Fibroblast of peridontal ligament (primary cell): ENCODE measurements around the gene CHERP.
"Not testable (repeated sequence)": the region's sequence is repeated elsewhere in the genome, so short reads cannot be mapped to it uniquely, and the experiment has no call there.

Experiments used
- DNase-seq: peaks from one replicate; pipeline ENCODE4 v3.0.0-alpha.2; 2010; ENCODE audit errors: extremely low read depth

The CHERP gene

DNA sequence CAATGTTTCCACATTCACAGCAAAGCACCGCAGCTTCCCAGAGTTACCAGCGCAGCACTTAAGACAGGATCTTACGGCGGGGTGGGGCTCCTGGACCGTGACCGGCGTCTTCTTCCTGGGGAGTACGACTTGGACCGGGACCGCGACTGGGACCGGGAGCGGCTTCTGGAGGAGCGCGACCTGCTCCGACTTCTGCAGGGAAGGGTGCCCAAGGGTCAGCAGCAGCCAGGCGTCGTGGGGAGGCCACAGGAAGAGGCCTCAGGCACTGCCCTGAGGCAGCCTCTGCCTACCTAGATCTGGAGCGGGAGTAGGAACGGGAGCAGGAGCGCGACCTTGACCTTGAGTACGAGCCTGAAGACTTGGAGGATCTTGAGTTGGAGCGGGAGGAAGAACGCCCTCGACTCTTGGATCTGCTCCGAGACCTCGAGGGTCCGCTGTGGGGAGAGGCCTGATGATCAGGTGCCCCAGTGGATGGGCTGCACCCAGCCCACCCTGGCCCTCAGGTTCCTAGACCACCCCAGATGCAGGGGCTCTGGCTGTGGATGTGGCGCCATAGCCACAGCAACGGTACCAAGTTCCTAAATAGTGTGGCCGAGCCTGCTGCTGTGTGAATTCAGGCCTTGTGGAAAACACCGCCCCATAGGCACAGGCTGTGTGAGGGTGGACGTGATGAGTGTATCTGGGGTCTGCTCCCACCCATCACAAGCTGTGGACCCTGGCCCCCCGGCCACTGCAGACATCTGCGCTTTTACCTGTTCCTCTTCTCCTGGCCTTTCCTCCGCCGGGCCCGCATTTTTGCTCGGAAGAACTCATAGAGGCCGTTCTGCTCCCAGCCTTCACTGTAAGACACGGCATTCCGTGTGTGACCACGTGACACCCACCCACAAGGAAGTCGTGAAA is 21.9 kb downstream of the CHERP start:
- DNase-seq: no peak

DNA sequence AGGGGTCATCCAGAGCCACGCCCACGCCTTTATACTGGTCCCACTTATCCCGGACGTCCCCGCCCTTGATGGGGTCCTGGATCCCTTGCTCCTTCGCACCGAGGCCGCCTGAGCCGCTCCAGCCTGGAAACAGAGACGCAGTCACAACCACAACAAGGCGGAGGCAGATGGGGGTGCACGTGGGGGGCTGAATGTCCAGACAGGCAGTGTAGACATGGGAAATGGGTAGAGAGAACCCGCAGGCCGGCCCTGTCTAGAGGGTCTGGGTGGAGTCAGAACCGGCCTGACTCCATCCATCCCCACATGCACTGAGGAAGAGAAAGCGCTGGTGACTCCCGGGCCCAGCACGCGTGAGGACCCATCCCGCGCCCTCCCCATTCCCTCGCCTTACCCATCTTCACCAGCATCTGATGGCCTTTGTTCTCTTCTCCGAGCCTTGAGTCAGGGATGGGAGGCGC is 23.0 kb downstream of the CHERP start:
- DNase-seq: no peak

DNA sequence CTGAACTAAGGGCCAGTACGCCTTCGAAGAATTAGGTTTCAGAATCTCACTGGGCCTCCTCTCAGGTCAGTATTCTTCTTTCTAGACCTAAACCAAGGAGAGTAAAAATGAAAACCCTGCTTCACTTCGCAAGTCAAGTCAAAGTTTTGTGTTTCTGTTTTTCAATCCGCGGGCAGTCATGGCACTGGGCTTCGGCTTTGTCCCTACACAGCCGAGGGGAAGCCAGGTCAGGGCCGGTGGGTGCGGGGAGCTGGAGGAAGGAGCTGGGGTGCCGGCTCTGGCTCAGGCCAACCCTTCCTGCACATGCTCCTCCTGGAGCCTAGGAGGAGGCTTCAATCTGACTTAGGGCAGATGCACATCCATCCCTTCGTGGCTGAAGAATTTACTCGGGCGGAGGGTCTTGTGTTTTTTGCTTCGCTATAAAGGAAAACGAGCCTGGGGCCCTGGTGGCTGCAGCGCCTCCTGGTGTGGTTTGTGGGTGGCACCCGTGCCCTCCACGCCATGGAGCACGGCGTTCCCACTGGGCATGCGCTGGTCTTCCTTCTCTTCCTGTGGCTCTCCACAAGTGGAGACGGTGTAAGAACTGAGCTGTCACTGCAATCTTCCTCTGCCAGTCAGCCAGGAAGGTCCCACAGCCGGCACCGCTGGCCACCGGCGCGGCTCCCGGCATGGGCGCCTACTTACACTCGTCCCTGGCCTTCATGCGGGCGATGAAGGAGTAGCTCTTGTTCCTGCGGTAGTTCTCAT is 23.6 kb downstream of the CHERP start:
- no peak for DNase-seq

GRCh38 chr19:16518061-16518460 is 24.2 kb downstream of the CHERP start:
- no peak for DNase-seq

DNA sequence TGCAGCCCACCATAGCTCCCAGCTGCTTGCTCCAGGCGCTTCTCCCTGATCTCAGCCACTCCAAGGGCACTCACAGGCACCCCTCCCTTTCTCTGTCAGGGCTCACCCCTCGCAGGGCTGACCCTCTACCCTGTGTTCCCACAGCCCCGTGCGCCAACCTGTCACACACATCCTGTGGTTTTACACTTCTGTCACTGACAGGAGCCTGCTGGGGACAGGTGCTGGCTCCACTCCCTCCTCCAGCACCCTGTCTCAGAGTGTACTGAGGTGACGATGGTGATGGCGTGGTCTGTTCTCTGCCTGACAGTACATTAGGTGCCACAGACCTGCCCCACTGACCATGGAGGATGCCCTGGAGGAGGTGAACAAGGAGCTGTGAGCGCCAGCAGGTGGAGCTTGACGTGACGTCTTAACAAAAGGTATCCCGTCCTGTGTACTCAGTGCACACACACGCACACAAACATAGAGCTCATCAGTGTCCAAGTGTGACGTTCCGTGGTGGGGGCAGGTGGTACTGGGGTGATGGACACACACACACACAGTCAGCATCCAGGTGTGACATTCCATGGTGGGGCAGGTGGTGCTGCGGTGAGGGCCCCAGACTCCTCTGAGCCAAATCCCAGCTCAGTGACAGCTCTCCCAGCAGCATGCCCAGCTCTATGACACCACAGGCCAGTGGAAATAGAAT is 25.2 kb downstream of the CHERP start:
- DNase-seq: no peak

- no peak for DNase-seq
These were observed 25.9 kb downstream of the CHERP start for GRCh38 chr19:16516381-16516780.

GRCh38 chr19:16514383-16515019 is 27.7 kb downstream of the CHERP start:
- DNase-seq: no peak

GRCh38 chr19:16512611-16513010 is 29.6 kb downstream of the CHERP start:
- not testable (repeated sequence) for DNase-seq

GRCh38 chr19:16509141-16510061 is 32.8 kb downstream of the CHERP start:
- DNase-seq: no peak

DNA sequence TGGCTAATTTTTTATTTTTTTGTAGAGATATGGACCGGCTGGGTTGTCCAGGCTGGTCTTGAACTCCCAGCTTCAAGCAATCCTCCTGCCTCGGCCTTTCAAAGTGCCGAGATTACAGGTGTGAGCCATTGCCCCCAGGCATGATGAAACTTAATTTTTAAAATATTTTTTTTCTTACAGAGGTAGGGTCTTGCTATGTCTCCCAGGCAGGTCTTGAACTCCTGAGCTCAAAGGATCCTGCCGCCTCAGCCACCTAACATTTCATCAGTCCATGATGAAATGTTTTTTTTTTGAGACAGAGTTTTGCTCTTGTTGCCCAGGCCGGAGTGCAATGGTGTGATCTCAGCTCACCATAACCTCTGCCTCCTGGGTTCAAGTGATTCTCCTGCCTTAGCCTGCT is 33.7 kb downstream of the CHERP start:
- no peak for DNase-seq

DNA sequence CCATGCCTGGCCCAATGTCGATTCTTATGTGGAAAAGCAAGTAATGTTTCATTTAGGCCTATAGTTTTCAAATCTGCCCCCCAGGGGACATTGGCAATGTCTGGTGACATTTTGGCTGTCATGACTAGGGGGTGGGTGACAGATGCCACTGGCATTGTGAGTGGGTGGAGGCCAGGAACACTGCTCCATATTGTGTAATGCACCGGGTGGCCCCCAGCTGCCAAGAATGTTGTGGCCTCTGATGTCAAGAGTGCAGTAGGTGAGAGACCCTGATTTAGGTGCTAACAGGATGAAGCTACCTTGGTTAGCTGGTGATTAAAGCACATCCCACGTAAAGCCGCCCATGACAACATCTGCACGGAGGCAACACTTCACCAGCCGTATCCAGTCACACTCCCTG is 35.3 kb downstream of the CHERP start:
- no peak for DNase-seq

DNA sequence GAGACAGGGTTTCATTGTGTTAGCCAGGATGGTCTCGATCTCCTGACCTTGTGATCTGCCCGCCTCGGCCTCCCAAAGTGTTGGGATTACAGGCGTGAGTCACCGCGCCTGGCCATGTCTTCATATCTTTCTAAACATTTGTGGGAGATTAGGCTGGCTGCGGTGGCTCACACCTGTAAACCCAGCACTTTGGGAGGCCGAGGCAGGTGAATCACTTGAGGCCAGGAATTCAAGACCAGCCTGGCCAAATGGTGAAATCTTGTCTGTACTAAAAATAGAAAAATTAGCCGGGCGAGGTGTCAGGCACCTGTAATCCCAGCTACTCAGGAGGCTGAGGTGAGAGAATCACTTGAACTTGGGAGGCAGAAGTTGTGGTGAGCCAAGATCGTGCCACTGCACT is 36.1 kb downstream of the CHERP start:
- not testable (repeated sequence) for DNase-seq

DNA sequence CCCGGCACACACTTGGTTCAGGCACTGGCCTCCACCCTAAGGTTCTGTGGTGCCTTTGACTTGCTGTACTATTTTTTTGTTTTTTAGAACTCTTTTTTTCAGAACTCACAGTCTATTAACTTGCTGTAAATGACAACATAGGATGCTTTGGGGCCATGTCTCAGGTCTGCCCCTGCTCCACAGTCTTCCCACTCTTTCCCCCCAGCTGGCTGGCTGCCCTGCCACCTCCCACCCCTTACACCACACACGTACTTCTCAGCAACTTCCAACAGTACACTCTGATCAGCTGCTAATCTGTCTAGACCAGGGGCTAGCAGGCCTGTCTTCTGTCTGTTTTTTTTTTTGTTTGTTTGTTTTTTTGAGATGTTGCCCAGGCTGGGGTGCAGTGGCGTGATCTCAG is 38.0 kb downstream of the CHERP start:
- DNase-seq: no peak

- DNase-seq: no peak
These were observed 44.4 kb downstream of the CHERP start for GRCh38 chr19:16497837-16498236.

DNA sequence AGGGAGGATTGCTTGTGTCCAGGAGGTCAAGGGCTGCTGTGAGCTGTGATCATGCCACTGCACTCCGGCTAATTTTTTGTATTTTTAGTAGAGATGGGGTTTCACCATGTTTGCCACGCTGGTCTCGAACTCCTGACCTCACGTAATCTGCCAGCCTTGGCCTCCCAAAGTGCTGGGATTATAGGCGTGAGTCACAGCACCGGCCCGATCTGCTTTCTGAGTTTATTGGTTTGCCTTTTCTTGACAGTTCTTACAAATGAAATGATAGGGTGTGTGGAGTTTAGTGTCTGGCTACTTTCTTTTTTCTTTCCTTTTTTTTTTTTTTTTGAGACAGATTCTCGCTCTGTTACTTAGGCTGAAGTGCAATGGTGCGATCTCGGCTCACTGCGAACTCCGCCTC is 45.2 kb downstream of the CHERP start:
- DNase-seq: peak; percentile 25

GRCh38 chr19:16496613-16496983 is 45.6 kb downstream of the CHERP start:
- peak; percentile 62 for DNase-seq

GRCh38 chr19:16495982-16496612 is 46.1 kb downstream of the CHERP start, which contains the start of the genes C19orf44 and CALR3:
C19orf44 (plus strand) TSS chr19:16496394; CDS start chr19:16500793, 4,399 bp downstream.
CALR3 (minus strand) TSS chr19:16496167; CDS start chr19:16496129, 38 bp downstream.
- peak; percentile 97 for DNase-seq

- not testable (repeated sequence) for DNase-seq
These were observed 55.8 kb downstream of the CHERP start for GRCh38 chr19:16486476-16486875.

GRCh38 chr19:16482745-16483144 is 59.5 kb downstream of the CHERP start:
- no peak for DNase-seq

- DNase-seq: no peak
These were observed 64.9 kb downstream of the CHERP start for GRCh38 chr19:16477311-16477710.
